Measurements from ENCODE around the gene TMPRSS12. TPM values are rescaled to one million over a fixed set of nuclear protein-coding genes. Genes with fewer than 3 reads are reported as not detected.

Gene TMPRSS12
- total and polyA plus RNA-seq, 9 of the 15 experiments (the other 6 are each of a cell fraction or from before 2014, with no cell fraction given), result 0.04 TPM; not detected in 8

GRCh38 chr12:50933459-50934124 lies 90.9 kb downstream of the TMPRSS12 start (continued):
- TF ChIP-seq, protein P1, sequence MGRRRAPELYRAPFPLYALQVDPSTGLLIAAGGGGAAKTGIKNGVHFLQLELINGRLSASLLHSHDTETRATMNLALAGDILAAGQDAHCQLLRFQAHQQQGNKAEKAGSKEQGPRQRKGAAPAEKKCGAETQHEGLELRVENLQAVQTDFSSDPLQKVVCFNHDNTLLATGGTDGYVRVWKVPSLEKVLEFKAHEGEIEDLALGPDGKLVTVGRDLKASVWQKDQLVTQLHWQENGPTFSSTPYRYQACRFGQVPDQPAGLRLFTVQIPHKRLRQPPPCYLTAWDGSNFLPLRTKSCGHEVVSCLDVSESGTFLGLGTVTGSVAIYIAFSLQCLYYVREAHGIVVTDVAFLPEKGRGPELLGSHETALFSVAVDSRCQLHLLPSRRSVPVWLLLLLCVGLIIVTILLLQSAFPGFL (CRISPR knock-in tag; IDR thresholded peaks at IDR 0.05), result 0 out of 2 replicates have a peak, but pooled peaks have one; percentile 34
- TF ChIP-seq CTBP1 (IDR thresholded peaks at IDR 0.05; ENCODE audit: borderline replicate concordance) (peak; percentile 43; the same call in 1 of the 2 replicates), GTF2F1 (IDR thresholded peaks at IDR 0.05; ENCODE audit: low read depth, low read length) (no peak), DPF2 (IDR thresholded peaks at IDR 0.05) (peak; percentile 71), HEY1 (CRISPR knock-in tag; IDR thresholded peaks at IDR 0.05; ENCODE audit: borderline replicate concordance) (no peak), SMARCC2 (IDR thresholded peaks at IDR 0.05; ENCODE audit: low read depth) (0 out of 2 replicates have a peak, but pooled peaks have one; percentile 27), BACH1 (tag; IDR thresholded peaks at IDR 0.05) (0 out of 2 replicates have a peak, but pooled peaks have one; percentile 63), THRA (IDR thresholded peaks at IDR 0.05) (no peak), SMARCE1 (IDR thresholded peaks at IDR 0.05) (0 out of 2 replicates have a peak, but pooled peaks have one; percentile 28), ZBTB43 (CRISPR knock-in tag; IDR thresholded peaks at IDR 0.05) (no peak), ZNF766 (CRISPR knock-in tag; conservative IDR thresholded peaks at IDR 0.05) (peak; percentile 84), CBX2 (IDR thresholded peaks at IDR 0.05; ENCODE audit: insufficient read depth, low read length, poor library complexity, severe bottlenecking) (no peak), POLR2A (conservative IDR thresholded peaks at IDR 0.05) (peak; percentile 69), GABPA (tag; conservative IDR thresholded peaks at IDR 0.05; ENCODE audit: low read depth) (peak; percentile 18; the same call in 1 of the 2 replicates), KDM1A (IDR thresholded peaks at IDR 0.05) (peak; percentile 27 to 52; a peak in 2 of 4 replicates), SMARCA5 (IDR thresholded peaks at IDR 0.05) (no peak)
- TF ChIP-seq, protein P2, sequence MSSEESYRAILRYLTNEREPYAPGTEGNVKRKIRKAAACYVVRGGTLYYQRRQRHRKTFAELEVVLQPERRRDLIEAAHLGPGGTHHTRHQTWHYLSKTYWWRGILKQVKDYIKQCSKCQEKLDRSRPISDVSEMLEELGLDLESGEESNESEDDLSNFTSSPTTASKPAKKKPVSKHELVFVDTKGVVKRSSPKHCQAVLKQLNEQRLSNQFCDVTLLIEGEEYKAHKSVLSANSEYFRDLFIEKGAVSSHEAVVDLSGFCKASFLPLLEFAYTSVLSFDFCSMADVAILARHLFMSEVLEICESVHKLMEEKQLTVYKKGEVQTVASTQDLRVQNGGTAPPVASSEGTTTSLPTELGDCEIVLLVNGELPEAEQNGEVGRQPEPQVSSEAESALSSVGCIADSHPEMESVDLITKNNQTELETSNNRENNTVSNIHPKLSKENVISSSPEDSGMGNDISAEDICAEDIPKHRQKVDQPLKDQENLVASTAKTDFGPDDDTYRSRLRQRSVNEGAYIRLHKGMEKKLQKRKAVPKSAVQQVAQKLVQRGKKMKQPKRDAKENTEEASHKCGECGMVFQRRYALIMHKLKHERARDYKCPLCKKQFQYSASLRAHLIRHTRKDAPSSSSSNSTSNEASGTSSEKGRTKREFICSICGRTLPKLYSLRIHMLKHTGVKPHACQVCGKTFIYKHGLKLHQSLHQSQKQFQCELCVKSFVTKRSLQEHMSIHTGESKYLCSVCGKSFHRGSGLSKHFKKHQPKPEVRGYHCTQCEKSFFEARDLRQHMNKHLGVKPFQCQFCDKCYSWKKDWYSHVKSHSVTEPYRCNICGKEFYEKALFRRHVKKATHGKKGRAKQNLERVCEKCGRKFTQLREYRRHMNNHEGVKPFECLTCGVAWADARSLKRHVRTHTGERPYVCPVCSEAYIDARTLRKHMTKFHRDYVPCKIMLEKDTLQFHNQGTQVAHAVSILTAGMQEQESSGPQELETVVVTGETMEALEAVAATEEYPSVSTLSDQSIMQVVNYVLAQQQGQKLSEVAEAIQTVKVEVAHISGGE (CRISPR knock-in tag; IDR thresholded peaks at IDR 0.05), result peak in 2 of 3 experiments; percentile 47 to 97; a peak in 3 of 6 replicates
